ENCODE results near the gene SIK3.

DNA sequence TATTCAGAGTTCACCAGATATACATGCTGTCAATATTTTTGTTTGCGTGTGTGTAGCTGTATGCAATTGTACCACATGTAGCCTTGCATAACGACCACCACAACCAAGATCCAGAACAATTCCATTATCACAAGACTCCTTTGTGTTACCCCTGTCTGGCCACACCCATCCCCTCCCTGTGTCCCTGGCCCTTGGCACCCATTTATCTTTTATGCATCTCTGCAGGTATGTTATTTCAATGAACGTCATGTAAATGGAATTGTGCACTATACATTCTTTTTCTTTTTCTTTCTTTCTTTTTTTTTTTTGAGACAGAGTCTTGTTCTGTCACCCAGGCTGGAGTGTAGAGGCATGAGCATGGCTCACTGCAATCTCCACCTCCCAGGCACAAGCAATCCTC, 36.2 kb upstream of the SIK3 start:
- TF ChIP-seq, protein P1, sequence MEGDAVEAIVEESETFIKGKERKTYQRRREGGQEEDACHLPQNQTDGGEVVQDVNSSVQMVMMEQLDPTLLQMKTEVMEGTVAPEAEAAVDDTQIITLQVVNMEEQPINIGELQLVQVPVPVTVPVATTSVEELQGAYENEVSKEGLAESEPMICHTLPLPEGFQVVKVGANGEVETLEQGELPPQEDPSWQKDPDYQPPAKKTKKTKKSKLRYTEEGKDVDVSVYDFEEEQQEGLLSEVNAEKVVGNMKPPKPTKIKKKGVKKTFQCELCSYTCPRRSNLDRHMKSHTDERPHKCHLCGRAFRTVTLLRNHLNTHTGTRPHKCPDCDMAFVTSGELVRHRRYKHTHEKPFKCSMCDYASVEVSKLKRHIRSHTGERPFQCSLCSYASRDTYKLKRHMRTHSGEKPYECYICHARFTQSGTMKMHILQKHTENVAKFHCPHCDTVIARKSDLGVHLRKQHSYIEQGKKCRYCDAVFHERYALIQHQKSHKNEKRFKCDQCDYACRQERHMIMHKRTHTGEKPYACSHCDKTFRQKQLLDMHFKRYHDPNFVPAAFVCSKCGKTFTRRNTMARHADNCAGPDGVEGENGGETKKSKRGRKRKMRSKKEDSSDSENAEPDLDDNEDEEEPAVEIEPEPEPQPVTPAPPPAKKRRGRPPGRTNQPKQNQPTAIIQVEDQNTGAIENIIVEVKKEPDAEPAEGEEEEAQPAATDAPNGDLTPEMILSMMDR (IDR thresholded peaks at IDR 0.05; ENCODE audit: insufficient read depth, low read length): no peak
- TF ChIP-seq, protein P2, sequence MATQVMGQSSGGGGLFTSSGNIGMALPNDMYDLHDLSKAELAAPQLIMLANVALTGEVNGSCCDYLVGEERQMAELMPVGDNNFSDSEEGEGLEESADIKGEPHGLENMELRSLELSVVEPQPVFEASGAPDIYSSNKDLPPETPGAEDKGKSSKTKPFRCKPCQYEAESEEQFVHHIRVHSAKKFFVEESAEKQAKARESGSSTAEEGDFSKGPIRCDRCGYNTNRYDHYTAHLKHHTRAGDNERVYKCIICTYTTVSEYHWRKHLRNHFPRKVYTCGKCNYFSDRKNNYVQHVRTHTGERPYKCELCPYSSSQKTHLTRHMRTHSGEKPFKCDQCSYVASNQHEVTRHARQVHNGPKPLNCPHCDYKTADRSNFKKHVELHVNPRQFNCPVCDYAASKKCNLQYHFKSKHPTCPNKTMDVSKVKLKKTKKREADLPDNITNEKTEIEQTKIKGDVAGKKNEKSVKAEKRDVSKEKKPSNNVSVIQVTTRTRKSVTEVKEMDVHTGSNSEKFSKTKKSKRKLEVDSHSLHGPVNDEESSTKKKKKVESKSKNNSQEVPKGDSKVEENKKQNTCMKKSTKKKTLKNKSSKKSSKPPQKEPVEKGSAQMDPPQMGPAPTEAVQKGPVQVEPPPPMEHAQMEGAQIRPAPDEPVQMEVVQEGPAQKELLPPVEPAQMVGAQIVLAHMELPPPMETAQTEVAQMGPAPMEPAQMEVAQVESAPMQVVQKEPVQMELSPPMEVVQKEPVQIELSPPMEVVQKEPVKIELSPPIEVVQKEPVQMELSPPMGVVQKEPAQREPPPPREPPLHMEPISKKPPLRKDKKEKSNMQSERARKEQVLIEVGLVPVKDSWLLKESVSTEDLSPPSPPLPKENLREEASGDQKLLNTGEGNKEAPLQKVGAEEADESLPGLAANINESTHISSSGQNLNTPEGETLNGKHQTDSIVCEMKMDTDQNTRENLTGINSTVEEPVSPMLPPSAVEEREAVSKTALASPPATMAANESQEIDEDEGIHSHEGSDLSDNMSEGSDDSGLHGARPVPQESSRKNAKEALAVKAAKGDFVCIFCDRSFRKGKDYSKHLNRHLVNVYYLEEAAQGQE (IDR thresholded peaks at IDR 0.05; ENCODE audit: insufficient replicate concordance, low read depth): no peak
- TF ChIP-seq SPI1 (IDR thresholded peaks at IDR 0.05; ENCODE audit: borderline replicate concordance, low read depth) (no peak), POLR2AphosphoS5 (IDR thresholded peaks at IDR 0.05; ENCODE audit: low read depth) (no peak)

Measured in HL-60 (cell line).